HCT116 (cell line): ENCODE results near the gene ZSCAN30. TPM values are rescaled to one million over a fixed set of nuclear protein-coding genes. Genes with fewer than 3 reads are reported as not detected.

Experiments
- ATAC-seq: fragments of 200-7000 bp; cut with Tn5 transposase; 2 replicates; pipeline ENCODE4 v1.9.1; 2020; ENCODE audit warnings: mild to moderate bottlenecking, moderate library complexity
- BruUV-seq: library from RNA; stranded (reverse); fragments of 400-500 nt; replicated peaks from 2 replicates; lab custom pipeline; 2021; lab: Mats Ljungman, UMichigan
- CTCF ChIA-PET: fragments of 300-600 bp; sonication (Branson Sonifier 250); formaldehyde crosslinking; loops from one replicate; lab custom pipeline; 2021; ENCODE audit warnings: antibody characterized with exemption; lab: Charles Lee
- POLR2A ChIA-PET: fragments of 300-600, 350-600 bp; sonication (Branson Sonifier 250); formaldehyde crosslinking; loops from one replicate; lab custom pipeline; 2021; ENCODE audit warnings: antibody characterized with exemption; lab: Charles Lee
- RAD21 ChIA-PET, 2 experiments: fragments of 300-600 bp; sonication (Branson Sonifier 250); formaldehyde crosslinking; loops; one replicate each; lab custom pipeline; 2023; ENCODE audit warnings: low total read pairs in 2 of 2; ENCODE audit not compliant: uncharacterized antibody in 2 of 2, unreplicated experiment in 2 of 2, low non-redundant PET in 1 of 2; lab: Charles Lee
- DNase-seq: peaks from one replicate; pipeline ENCODE4 v3.0.0-alpha.2; 2010; ENCODE audit warnings: low read depth, low spot score
- H2AFZ ChIP-seq: fragments of 200-600 bp; shearing (Covaris generic), sonication (generic); 2 replicates; pipeline ENCODE4 v1.6.1; 2017; ENCODE audit warnings: low read depth, mixed run types, mixed read lengths, antibody characterized with exemption, low read length; ENCODE audit not compliant: poor library complexity, severe bottlenecking
- H3K27ac ChIP-seq: 2 replicates; pipeline ENCODE4 v1.5.1; 2012; ENCODE audit warnings: low read depth, low read length
- H3K27me3 ChIP-seq: fragments of 200-600 bp; sonication (generic); 2 replicates; pipeline ENCODE4 v1.6.1; 2016; ENCODE audit warnings: mixed run types, low read length, mixed read lengths; ENCODE audit not compliant: insufficient read depth
- H3K36me3 ChIP-seq, 2 experiments: fragments of 200-500 bp in 1 of 2; fragments of 200-600 bp in 1 of 2; sonication (Bioruptor generic) in 1 of 2; sonication (generic) in 1 of 2; 2 replicates each; pipeline versions ENCODE4 v1.5.1 to v1.6.1; 2014 to 2016; ENCODE audit warnings: low read length in 2 of 2, inconsistent platforms in 1 of 2, mixed read lengths in 1 of 2, mixed run types in 1 of 2; ENCODE audit not compliant: insufficient read depth in 2 of 2, control insufficient read depth in 1 of 2
- H3K4me1 ChIP-seq, 2 experiments: fragments of 200-600 bp in 1 of 2; sonication (generic) in 1 of 2; 2 replicates each; pipeline versions ENCODE4 v1.5.1 to v1.6.1; 2012 to 2017; ENCODE audit warnings: low read length in 2 of 2, inconsistent platforms in 1 of 2, mild to moderate bottlenecking in 1 of 2, mixed read lengths in 1 of 2, mixed run types in 1 of 2, moderate library complexity in 1 of 2; ENCODE audit not compliant: insufficient read depth in 2 of 2, control insufficient read depth in 1 of 2
- H3K4me2 ChIP-seq: fragments of 200-600 bp; sonication (generic); 2 replicates; pipeline ENCODE4 v1.6.1; 2017; ENCODE audit warnings: mixed run types, low read length, mixed read lengths
- H3K4me3 ChIP-seq, 2 experiments: fragments of 200-600 bp in 1 of 2; sonication (generic) in 1 of 2; replicated peaks in 1 of 2; 2 replicates each; pipeline ENCODE4 v1.5.1; 2011 to 2016; ENCODE audit warnings: low read length in 2 of 2, control low read depth in 1 of 2, low read depth in 1 of 2, mild to moderate bottlenecking in 1 of 2, mixed read lengths in 1 of 2, mixed run types in 1 of 2
- H3K79me2 ChIP-seq: fragments of 200-600 bp; sonication (generic); 2 replicates; pipeline ENCODE4 v1.6.1; 2017; ENCODE audit warnings: mild to moderate bottlenecking, mixed run types, low read length, moderate library complexity, mixed read lengths; ENCODE audit not compliant: insufficient read depth
- H3K9ac ChIP-seq: fragments of 200-600 bp; sonication (generic); 2 replicates; pipeline ENCODE4 v1.6.1; 2016; ENCODE audit warnings: low read length, mixed read lengths
- H3K9me2 ChIP-seq: fragments of 200-600 bp; sonication (generic), shearing (Covaris generic); 2 replicates; pipeline ENCODE4 v1.6.1; 2017; ENCODE audit warnings: mixed run types, mild to moderate bottlenecking, moderate library complexity; ENCODE audit not compliant: insufficient read depth
- H3K9me3 ChIP-seq, 2 experiments: fragments of 200-500 bp in 1 of 2; fragments of 200-600 bp in 1 of 2; sonication (Bioruptor generic) in 1 of 2; sonication (generic) in 1 of 2; 2 replicates each; pipeline ENCODE4 v1.6.1; 2014 to 2017; ENCODE audit warnings: low read length in 2 of 2, mixed read lengths in 2 of 2, inconsistent platforms in 1 of 2, low read depth in 1 of 2, mild to moderate bottlenecking in 1 of 2, mixed run types in 1 of 2, moderate library complexity in 1 of 2; ENCODE audit not compliant: control insufficient read depth in 1 of 2, insufficient read depth in 1 of 2
- H4K20me1 ChIP-seq: fragments of 200-600 bp; sonication (generic), shearing (Covaris generic); 2 replicates; pipeline ENCODE4 v1.6.1; 2017; ENCODE audit warnings: mixed run types, mild to moderate bottlenecking, moderate library complexity; ENCODE audit not compliant: insufficient read depth
- ATF3 ChIP-seq: IDR thresholded peaks from 2 replicates; pipeline ENCODE4 v1.6.1; 2012
- CBX3 ChIP-seq: IDR thresholded peaks from 2 replicates; pipeline ENCODE4 v1.6.1; 2012; ENCODE audit warnings: low read depth
- EGR1 ChIP-seq: IDR thresholded peaks from 2 replicates; pipeline ENCODE4 v1.6.1; 2012; ENCODE audit warnings: low read depth
- ELF1 ChIP-seq: IDR thresholded peaks from 2 replicates; pipeline ENCODE4 v1.6.1; 2012; ENCODE audit warnings: low read depth, borderline replicate concordance
- EZH2 ChIP-seq: fragments of 200-600 bp; sonication (generic); IDR thresholded peaks from 2 replicates; pipeline ENCODE4 v1.6.1; 2017; ENCODE audit warnings: antibody characterized with exemption, mixed run types
- JUND ChIP-seq: IDR thresholded peaks from 2 replicates; pipeline ENCODE4 v1.6.1; 2012
- POLR2A ChIP-seq: IDR thresholded peaks from 2 replicates; pipeline ENCODE4 v1.7.0; 2011; ENCODE audit warnings: borderline replicate concordance; ENCODE audit not compliant: insufficient read depth, insufficient read length; ENCODE audit errors: extremely low read depth
- POLR2AphosphoS5 ChIP-seq: IDR thresholded peaks from 2 replicates; pipeline ENCODE4 v1.6.1; 2011; ENCODE audit warnings: mild to moderate bottlenecking, low read depth, low read length, moderate library complexity
- SP1 ChIP-seq: IDR thresholded peaks from 2 replicates; pipeline ENCODE4 v1.6.1; 2012; ENCODE audit warnings: low read depth
- YY1 ChIP-seq: IDR thresholded peaks from 2 replicates; pipeline ENCODE4 v1.6.1; 2011; ENCODE audit warnings: low read length, low read depth, moderate library complexity, mild to moderate bottlenecking; ENCODE audit not compliant: insufficient replicate concordance; ENCODE audit errors: extremely low read depth
- intact Hi-C: fragments of 100-400 bp; cut with micrococcal nuclease; formaldehyde crosslinking; loops from 2 replicates; pipeline ENCODE4 v1.10.0; 2022
- total RNA-seq: library from RNA; stranded (reverse); gene quantifications from one replicate; pipeline ENCODE4 v1.2.1, GENCODE V29; 2021; ENCODE audit not compliant: unreplicated experiment
- TF ChIP-seq, protein P1 (sequence below): IDR thresholded peaks from 2 replicates; pipeline ENCODE4 v1.6.1; 2012; ENCODE audit warnings: low read depth

Gene ZSCAN30
- total RNA-seq, 1 experiment from 2014 or later = 11.5 TPM

GRCh38 chr18:35236571-35237363 is 53.3 kb downstream of the ZSCAN30 start:
- Histone ChIP-seq H4K20me1 (no peaks in the 10 kb centered on the region), H3K9me2 (no peaks in the 10 kb centered on the region), H3K9me3 (no peaks in the 10 kb centered on the region), H3K4me3 (no peak overlapping the region), H3K27ac (no peak overlapping the region), H3K27me3 (no peaks in the 10 kb centered on the region), H3K79me2 (peaks cover 7% of the 10 kb centered on the region), H3K4me1 (peaks cover 4 to 6% of the 10 kb centered on the region in 2 experiments; a peak in 3 of 4 replicates), H3K9ac (no peak overlapping the region), H3K4me2 (no peak overlapping the region), H2AFZ (no peak overlapping the region), H3K36me3 (no peaks in the 10 kb centered on the region)
- TF ChIP-seq EZH2 = no peak
- no peak for TF ChIP-seq SP1
- no peak for TF ChIP-seq ELF1
- no peak for TF ChIP-seq ATF3
- no peak for TF ChIP-seq POLR2AphosphoS5
- TF ChIP-seq POLR2A = no peak
- TF ChIP-seq EGR1 = no peak
- TF ChIP-seq, protein P1, sequence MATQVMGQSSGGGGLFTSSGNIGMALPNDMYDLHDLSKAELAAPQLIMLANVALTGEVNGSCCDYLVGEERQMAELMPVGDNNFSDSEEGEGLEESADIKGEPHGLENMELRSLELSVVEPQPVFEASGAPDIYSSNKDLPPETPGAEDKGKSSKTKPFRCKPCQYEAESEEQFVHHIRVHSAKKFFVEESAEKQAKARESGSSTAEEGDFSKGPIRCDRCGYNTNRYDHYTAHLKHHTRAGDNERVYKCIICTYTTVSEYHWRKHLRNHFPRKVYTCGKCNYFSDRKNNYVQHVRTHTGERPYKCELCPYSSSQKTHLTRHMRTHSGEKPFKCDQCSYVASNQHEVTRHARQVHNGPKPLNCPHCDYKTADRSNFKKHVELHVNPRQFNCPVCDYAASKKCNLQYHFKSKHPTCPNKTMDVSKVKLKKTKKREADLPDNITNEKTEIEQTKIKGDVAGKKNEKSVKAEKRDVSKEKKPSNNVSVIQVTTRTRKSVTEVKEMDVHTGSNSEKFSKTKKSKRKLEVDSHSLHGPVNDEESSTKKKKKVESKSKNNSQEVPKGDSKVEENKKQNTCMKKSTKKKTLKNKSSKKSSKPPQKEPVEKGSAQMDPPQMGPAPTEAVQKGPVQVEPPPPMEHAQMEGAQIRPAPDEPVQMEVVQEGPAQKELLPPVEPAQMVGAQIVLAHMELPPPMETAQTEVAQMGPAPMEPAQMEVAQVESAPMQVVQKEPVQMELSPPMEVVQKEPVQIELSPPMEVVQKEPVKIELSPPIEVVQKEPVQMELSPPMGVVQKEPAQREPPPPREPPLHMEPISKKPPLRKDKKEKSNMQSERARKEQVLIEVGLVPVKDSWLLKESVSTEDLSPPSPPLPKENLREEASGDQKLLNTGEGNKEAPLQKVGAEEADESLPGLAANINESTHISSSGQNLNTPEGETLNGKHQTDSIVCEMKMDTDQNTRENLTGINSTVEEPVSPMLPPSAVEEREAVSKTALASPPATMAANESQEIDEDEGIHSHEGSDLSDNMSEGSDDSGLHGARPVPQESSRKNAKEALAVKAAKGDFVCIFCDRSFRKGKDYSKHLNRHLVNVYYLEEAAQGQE = no peak
- no peak for TF ChIP-seq JUND
- TF ChIP-seq YY1 = no peak
- no peak for TF ChIP-seq CBX3
- POLR2A ChIA-PET = no interaction called here
- DNase-seq = no peak
- ATAC-seq = no peak
- RAD21 ChIA-PET = no interaction called here
- no TSS peak for BruUV-seq
- intact Hi-C loops = loop anchor here (5.0 to 10.0 kb wide), 3 partner anchors 111 to 268 kb away; partner anchors contain the start of gene ZNF396
- CTCF ChIA-PET = no interaction called here
